OCI-LY3 (cell line): ENCODE results near the gene SH2D4B.

Experiments
- EZH2phosphoT487 ChIP-seq: fragments of 200-600 bp; shearing (Covaris generic); IDR thresholded peaks from 2 replicates; pipeline ENCODE4 v1.6.1; 2018; ENCODE audit warnings: antibody characterized with exemption, mixed run types, low read depth
- TF ChIP-seq, protein P1 (sequence below): fragments of 200-600, 300-600 bp; sonication (generic); IDR thresholded peaks from 2 replicates; pipeline ENCODE4 v1.5.1; 2014; ENCODE audit warnings: antibody characterized with exemption, low read length, low read depth

- TF ChIP-seq, protein P1, sequence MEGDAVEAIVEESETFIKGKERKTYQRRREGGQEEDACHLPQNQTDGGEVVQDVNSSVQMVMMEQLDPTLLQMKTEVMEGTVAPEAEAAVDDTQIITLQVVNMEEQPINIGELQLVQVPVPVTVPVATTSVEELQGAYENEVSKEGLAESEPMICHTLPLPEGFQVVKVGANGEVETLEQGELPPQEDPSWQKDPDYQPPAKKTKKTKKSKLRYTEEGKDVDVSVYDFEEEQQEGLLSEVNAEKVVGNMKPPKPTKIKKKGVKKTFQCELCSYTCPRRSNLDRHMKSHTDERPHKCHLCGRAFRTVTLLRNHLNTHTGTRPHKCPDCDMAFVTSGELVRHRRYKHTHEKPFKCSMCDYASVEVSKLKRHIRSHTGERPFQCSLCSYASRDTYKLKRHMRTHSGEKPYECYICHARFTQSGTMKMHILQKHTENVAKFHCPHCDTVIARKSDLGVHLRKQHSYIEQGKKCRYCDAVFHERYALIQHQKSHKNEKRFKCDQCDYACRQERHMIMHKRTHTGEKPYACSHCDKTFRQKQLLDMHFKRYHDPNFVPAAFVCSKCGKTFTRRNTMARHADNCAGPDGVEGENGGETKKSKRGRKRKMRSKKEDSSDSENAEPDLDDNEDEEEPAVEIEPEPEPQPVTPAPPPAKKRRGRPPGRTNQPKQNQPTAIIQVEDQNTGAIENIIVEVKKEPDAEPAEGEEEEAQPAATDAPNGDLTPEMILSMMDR = no peak
- no peak for TF ChIP-seq EZH2phosphoT487
Observed at GRCh38 chr10:80553436-80553835, 15.7 kb downstream of the SH2D4B start.
